ENCODE results near the gene ADD2. TPM values are rescaled to one million over a fixed set of nuclear protein-coding genes. Genes with fewer than 3 reads are reported as not detected.
"Not testable (repeated sequence)": the region's sequence is repeated elsewhere in the genome, so short reads cannot be mapped to it uniquely, and the experiment has no call there.

Gene ADD2
- total RNA-seq, 1 donor from 2014 or later, result 3.4 TPM

GRCh38 chr2:70752396-70752795, 15.6 kb downstream of the ADD2 start:
- intact Hi-C loops (cut with micrococcal nuclease), result no loop called here

GRCh38 chr2:70751881-70752280, 16.1 kb downstream of the ADD2 start:
- intact Hi-C loops (cut with micrococcal nuclease), result no loop called here

- intact Hi-C loops (cut with micrococcal nuclease), result no loop called here
Measured at GRCh38 chr2:70750320-70750719, 17.7 kb downstream of the ADD2 start.

GRCh38 chr2:70748002-70748784, 19.8 kb downstream of the ADD2 start:
- intact Hi-C loops (cut with micrococcal nuclease), result no loop called here

GRCh38 chr2:70747284-70747683, 20.7 kb downstream of the ADD2 start:
- intact Hi-C loops (cut with micrococcal nuclease), result no loop called here

- intact Hi-C loops (cut with micrococcal nuclease), result no loop called here
Measured at GRCh38 chr2:70746094-70746974, 21.7 kb downstream of the ADD2 start.

- intact Hi-C loops (cut with micrococcal nuclease), result no loop called here
Measured at GRCh38 chr2:70745276-70745825, 22.6 kb downstream of the ADD2 start.

GRCh38 chr2:70744397-70744796, 23.6 kb downstream of the ADD2 start:
- intact Hi-C loops (cut with micrococcal nuclease), result no loop called here

GRCh38 chr2:70743677-70744076, 24.3 kb downstream of the ADD2 start:
- intact Hi-C loops (cut with micrococcal nuclease), result no loop called here

GRCh38 chr2:70743068-70743467, 24.9 kb downstream of the ADD2 start:
- intact Hi-C loops (cut with micrococcal nuclease), result no loop called here

- intact Hi-C loops (cut with micrococcal nuclease), result not testable (repeated sequence)
Measured at GRCh38 chr2:70739492-70739891, 28.5 kb downstream of the ADD2 start.

- intact Hi-C loops (cut with micrococcal nuclease), result no loop called here
Measured at GRCh38 chr2:70738159-70738558, 29.8 kb downstream of the ADD2 start.

GRCh38 chr2:70735071-70735470, 32.9 kb downstream of the ADD2 start:
- intact Hi-C loops (cut with micrococcal nuclease), result no loop called here

GRCh38 chr2:70733646-70734180, 34.3 kb downstream of the ADD2 start:
- intact Hi-C loops (cut with micrococcal nuclease), result no loop called here

GRCh38 chr2:70732766-70733645, 35.0 kb downstream of the ADD2 start:
- intact Hi-C loops (cut with micrococcal nuclease), result no loop called here

- intact Hi-C loops (cut with micrococcal nuclease), result no loop called here
Measured at GRCh38 chr2:70730730-70731129, 37.3 kb downstream of the ADD2 start.

GRCh38 chr2:70729647-70730046, 38.4 kb downstream of the ADD2 start:
- intact Hi-C loops (cut with micrococcal nuclease), result no loop called here

GRCh38 chr2:70728128-70728527, 39.9 kb downstream of the ADD2 start:
- intact Hi-C loops (cut with micrococcal nuclease), result no loop called here

GRCh38 chr2:70726947-70727725, 40.9 kb downstream of the ADD2 start:
- intact Hi-C loops (cut with micrococcal nuclease), result no loop called here

- intact Hi-C loops (cut with micrococcal nuclease), result no loop called here
Measured at GRCh38 chr2:70725505-70725904, 42.5 kb downstream of the ADD2 start.
